ENCODE data around the gene NISCH. TPM values are rescaled to one million over a fixed set of nuclear protein-coding genes. Genes with fewer than 3 reads are reported as not detected.

NISCH gene
- polyA plus RNA-seq, 3 donors = 80.0 to 97.7 (median 88.3) TPM

GRCh38 chr3:52446631-52447511 lies 8.5 kb upstream of the NISCH start:
- DNase-seq (ENCODE audit: low read depth in 3 of 3, low spot score in 2 of 3) = no peak

GRCh38 chr3:52447512-52448355 lies 7.7 kb upstream of the NISCH start:
- DNase-seq (ENCODE audit: low read depth in 3 of 3, low spot score in 2 of 3) = no peak

GRCh38 chr3:52450489-52451236 lies 4.7 kb upstream of the NISCH start:
- DNase-seq (ENCODE audit: low read depth in 3 of 3, low spot score in 2 of 3) = no peak

- no peak for DNase-seq (ENCODE audit: low read depth in 3 of 3, low spot score in 2 of 3)
Observed at GRCh38 chr3:52451237-52452083, 3.9 kb upstream of the NISCH start.

GRCh38 chr3:52452126-52452525 lies 3.3 kb upstream of the NISCH start:
- DNase-seq (ENCODE audit: low read depth in 3 of 3, low spot score in 2 of 3) = no peak

- DNase-seq (ENCODE audit: low read depth in 3 of 3, low spot score in 2 of 3) = no peak
Observed at GRCh38 chr3:52452570-52453221, 2.7 kb upstream of the NISCH start.

- no peak for DNase-seq (ENCODE audit: low read depth in 3 of 3, low spot score in 2 of 3)
Observed at GRCh38 chr3:52453496-52454249, 1.7 kb upstream of the NISCH start, which contains the start of gene TNNC1. TSS of gene TNNC1 (minus strand) at chr3:52454041. CDS start at chr3:52454015, 26 bp downstream.

GRCh38 chr3:52454250-52454937 lies 1.0 kb upstream of the NISCH start:
- DNase-seq (ENCODE audit: low read depth in 3 of 3, low spot score in 2 of 3) = no peak

- no peak for DNase-seq (ENCODE audit: low read depth in 3 of 3, low spot score in 2 of 3)
Observed at GRCh38 chr3:52454938-52455282, 494 bp upstream of the NISCH start.

GRCh38 chr3:52456169-52456799 lies 880 bp downstream of the NISCH start:
- DNase-seq (ENCODE audit: low read depth in 3 of 3, low spot score in 2 of 3) = no peak

GRCh38 chr3:52456800-52457183 lies 1.4 kb downstream of the NISCH start:
- DNase-seq (ENCODE audit: low read depth in 3 of 3, low spot score in 2 of 3) = no peak

GRCh38 chr3:52458031-52458760 lies 2.8 kb downstream of the NISCH start:
- no peak for DNase-seq (ENCODE audit: low read depth in 3 of 3, low spot score in 2 of 3)

GRCh38 chr3:52458770-52459545 lies 3.6 kb downstream of the NISCH start:
- DNase-seq (ENCODE audit: low read depth in 3 of 3, low spot score in 2 of 3) = no peak

- DNase-seq (ENCODE audit: low read depth in 3 of 3, low spot score in 2 of 3) = no peak
Observed at GRCh38 chr3:52461874-52462273, 6.5 kb downstream of the NISCH start.

- no peak for DNase-seq (ENCODE audit: low read depth in 3 of 3, low spot score in 2 of 3)
Observed at GRCh38 chr3:52463416-52463815, 8.0 kb downstream of the NISCH start.

- no peak for DNase-seq (ENCODE audit: low read depth in 3 of 3, low spot score in 2 of 3)
Observed at GRCh38 chr3:52468336-52468735, 12.9 kb downstream of the NISCH start.

Data from right renal cortex interstitium (tissue), 3 donors.